H9 (cell line): ENCODE results near the gene POU2F3. TPM values are rescaled to one million over a fixed set of nuclear protein-coding genes. Genes with fewer than 3 reads are reported as not detected.

Source experiments
- DNase-seq: peaks from one replicate; pipeline ENCODE4 v3.0.0-alpha.2; 2017
- H2AFZ ChIP-seq: one replicate; pipeline ENCODE4 v1.6.1; 2013; ENCODE audit warnings: mild to moderate bottlenecking, low read length, control low read depth, moderate library complexity
- H2AK5ac ChIP-seq: 2 replicates; pipeline ENCODE4 v1.6.1; 2013; ENCODE audit warnings: low read length, control low read depth, mixed read lengths; ENCODE audit not compliant: insufficient read length
- H2BK120ac ChIP-seq: one replicate; pipeline ENCODE4 v1.6.1; 2013; ENCODE audit warnings: low read depth, mild to moderate bottlenecking, low read length, control low read depth, inconsistent platforms; ENCODE audit not compliant: poor library complexity, severe bottlenecking
- H2BK12ac ChIP-seq: 2 replicates; pipeline ENCODE4 v1.6.1; 2013; ENCODE audit warnings: low read length, control low read depth, mixed read lengths, low read depth; ENCODE audit not compliant: insufficient read length
- H2BK15ac ChIP-seq: 2 replicates; pipeline ENCODE4 v1.6.1; 2013; ENCODE audit warnings: low read depth, low read length, control low read depth
- H2BK20ac ChIP-seq: one replicate; pipeline ENCODE4 v1.6.1; 2013; ENCODE audit warnings: low read depth, mild to moderate bottlenecking, low read length, control low read depth, inconsistent platforms; ENCODE audit not compliant: poor library complexity, severe bottlenecking
- H2BK5ac ChIP-seq: 2 replicates; pipeline ENCODE4 v1.6.1; 2013; ENCODE audit warnings: low read length, control low read depth, mixed read lengths; ENCODE audit not compliant: insufficient read length
- H3K14ac ChIP-seq: 2 replicates; pipeline ENCODE4 v1.6.1; 2013; ENCODE audit warnings: low read length, control low read depth; ENCODE audit not compliant: insufficient read depth
- H3K18ac ChIP-seq: 2 replicates; pipeline ENCODE4 v1.6.1; 2013; ENCODE audit warnings: low read depth, mild to moderate bottlenecking, mixed read lengths, low read length, control low read depth; ENCODE audit not compliant: insufficient read length
- H3K23ac ChIP-seq: 2 replicates; pipeline ENCODE4 v1.6.1; 2013; ENCODE audit warnings: low read length, control low read depth, mixed read lengths, low read depth; ENCODE audit not compliant: insufficient read length
- H3K23me2 ChIP-seq: 2 replicates; pipeline ENCODE4 v1.6.1; 2013; ENCODE audit warnings: low read depth, mild to moderate bottlenecking, mixed read lengths, low read length, control low read depth; ENCODE audit not compliant: insufficient read length, poor library complexity, severe bottlenecking
- H3K27ac ChIP-seq: 2 replicates; pipeline ENCODE4 v1.5.1; 2013; ENCODE audit warnings: low read length, control low read depth, mixed read lengths, low read depth; ENCODE audit not compliant: insufficient read length
- H3K27me3 ChIP-seq: 2 replicates; pipeline ENCODE4 v1.6.1; 2013; ENCODE audit warnings: low read length, control low read depth, inconsistent platforms; ENCODE audit not compliant: insufficient read depth
- H3K4ac ChIP-seq: 2 replicates; pipeline ENCODE4 v1.6.1; 2013; ENCODE audit warnings: low read depth, mild to moderate bottlenecking, control low read depth, inconsistent platforms, low read length, moderate library complexity
- H3K4me1 ChIP-seq: 2 replicates; pipeline ENCODE4 v1.6.1; 2013; ENCODE audit warnings: low read length, control low read depth, inconsistent platforms; ENCODE audit not compliant: insufficient read depth
- H3K4me2 ChIP-seq: 2 replicates; pipeline ENCODE4 v1.6.1; 2013; ENCODE audit warnings: low read length, control low read depth, mixed read lengths; ENCODE audit not compliant: insufficient read length, insufficient read depth
- H3K56ac ChIP-seq: 2 replicates; pipeline ENCODE4 v1.6.1; 2013; ENCODE audit warnings: low read depth, mild to moderate bottlenecking, mixed read lengths, low read length, control low read depth; ENCODE audit not compliant: insufficient read length
- H3K79me1 ChIP-seq: 2 replicates; pipeline ENCODE4 v1.6.1; 2013; ENCODE audit warnings: low read depth, mild to moderate bottlenecking, moderate library complexity, low read length, control low read depth, inconsistent platforms; ENCODE audit not compliant: insufficient read depth, poor library complexity, severe bottlenecking
- H3K79me2 ChIP-seq: 2 replicates; pipeline ENCODE4 v1.6.1; 2013; ENCODE audit warnings: low read length, control low read depth, inconsistent platforms; ENCODE audit not compliant: insufficient read depth
- H3K9ac ChIP-seq: 2 replicates; pipeline ENCODE4 v1.6.1; 2013; ENCODE audit warnings: low read length, control low read depth, mixed read lengths; ENCODE audit not compliant: insufficient read length; ENCODE audit errors: extremely low read depth
- H3K9me3 ChIP-seq: one replicate; pipeline ENCODE4 v1.6.1; 2013; ENCODE audit warnings: low read depth, low read length, inconsistent platforms; ENCODE audit not compliant: control insufficient read depth
- H3T11ph ChIP-seq: one replicate; pipeline ENCODE4 v1.6.1; 2013; ENCODE audit warnings: mild to moderate bottlenecking, low read length, control low read depth, inconsistent platforms
- H4K20me1 ChIP-seq: one replicate; pipeline ENCODE4 v1.6.1; 2013; ENCODE audit not compliant: control insufficient read depth, insufficient read length, insufficient read depth
- H4K5ac ChIP-seq: 2 replicates; pipeline ENCODE4 v1.6.1; 2013; ENCODE audit warnings: low read depth, mild to moderate bottlenecking, mixed read lengths, low read length, control low read depth; ENCODE audit not compliant: insufficient read length
- H4K8ac ChIP-seq: replicated peaks from 2 replicates; pipeline ENCODE4 v1.6.1; 2013; ENCODE audit warnings: low read length, control low read depth, mixed read lengths, low read depth; ENCODE audit not compliant: insufficient read length
- H4K91ac ChIP-seq: 2 replicates; pipeline ENCODE4 v1.6.1; 2013; ENCODE audit warnings: low read depth, mild to moderate bottlenecking, moderate library complexity, mixed read lengths, low read length, control low read depth; ENCODE audit not compliant: insufficient read length
- H3K27ac Mint-ChIP-seq, 3 experiments: 2 replicates in 2 of 3; 3 replicates in 1 of 3; pipeline ENCODE4 v1.8.0; 2020 to 2021; ENCODE audit warnings: mixed read lengths in 3 of 3, mild to moderate bottlenecking in 1 of 3, moderate library complexity in 1 of 3
- H3K27me3 Mint-ChIP-seq: 2 replicates; pipeline ENCODE4 v1.8.0; 2021; ENCODE audit warnings: low read depth, mild to moderate bottlenecking, moderate library complexity, mixed read lengths
- H3K36me3 Mint-ChIP-seq, 3 experiments: 2 replicates in 2 of 3; 3 replicates in 1 of 3; pipeline ENCODE4 v1.8.0; 2020 to 2021; ENCODE audit warnings: low read depth in 3 of 3, mixed read lengths in 3 of 3; ENCODE audit not compliant: insufficient read depth in 1 of 3
- H3K4me1 Mint-ChIP-seq, 2 experiments: 2 replicates each; pipeline ENCODE4 v1.8.0; 2020; ENCODE audit warnings: mixed read lengths in 2 of 2
- H3K4me3 Mint-ChIP-seq, 2 experiments: 2 replicates in 1 of 2; 3 replicates in 1 of 2; pipeline ENCODE4 v1.8.0; 2020 to 2021; ENCODE audit warnings: mild to moderate bottlenecking in 2 of 2, mixed read lengths in 2 of 2, moderate library complexity in 1 of 2
- H3K9me3 Mint-ChIP-seq, 2 experiments: 2 replicates in 1 of 2; 3 replicates in 1 of 2; pipeline ENCODE4 v1.8.0; 2020; ENCODE audit warnings: mild to moderate bottlenecking in 2 of 2, mixed read lengths in 2 of 2, moderate library complexity in 1 of 2
- CTCF ChIP-seq: fragments of 200-600 bp; sonication (generic); conservative IDR thresholded peaks from 3 replicates; pipeline ENCODE4 v1.8.0; 2021; ENCODE audit warnings: antibody characterized with exemption, mild to moderate bottlenecking
- total RNA-seq: library from RNA; stranded (reverse); gene quantifications from 2 replicates; pipeline ENCODE4 v1.2.1, GENCODE V29; 2021

POU2F3 gene
- total RNA-seq, 1 experiment from 2014 or later = 1.1 TPM

- Histone ChIP-seq H2BK5ac (no peak overlapping the region), H3K9me3 (no peaks in the 10 kb centered on the region), H3K79me2 (peaks cover 2% of the 10 kb centered on the region; the same call in 1 of the 2 replicates), H3K14ac (no peak overlapping the region), H2BK12ac (no peak overlapping the region), H3K27ac (no peak overlapping the region), H2AFZ (no peak overlapping the region), H3K23me2 (no peaks in the 10 kb centered on the region), H3K18ac (no peak overlapping the region), H3T11ph (no peak overlapping the region), H4K5ac (no peak overlapping the region), H4K20me1 (no peaks in the 10 kb centered on the region), H3K79me1 (peaks cover 3% of the 10 kb centered on the region), H3K9ac (no peak overlapping the region), H2BK20ac (no peak overlapping the region), H2BK120ac (no peak overlapping the region), H2AK5ac (no peak overlapping the region), H3K56ac (no peak overlapping the region), H4K91ac (no peak overlapping the region), H3K23ac (no peak overlapping the region), H3K4ac (no peak overlapping the region), H2BK15ac (no peak overlapping the region), H4K8ac (no peak overlapping the region), H3K4me2 (no peak overlapping the region), H3K27me3 (no peaks in the 10 kb centered on the region), H3K4me1 (no peaks in the 10 kb centered on the region)
- Mint-ChIP-seq H3K27me3 (no peaks in the 10 kb centered on the region), H3K36me3 (peaks cover 0 to 5% (median 0%) of the 10 kb centered on the region in 3 experiments; a peak in 2 of 7 replicates), H3K4me1 (peaks cover 4 to 11% of the 10 kb centered on the region in 2 experiments), H3K4me3 (no peak overlapping the region), H3K27ac (no peak overlapping the region), H3K9me3 (peaks cover 0 to 5% of the 10 kb centered on the region in 2 experiments; a peak in 2 of 5 replicates)
- TF ChIP-seq CTCF = no peak
- DNase-seq = no peak
Observed at GRCh38 chr11:120365512-120365911, 125.6 kb downstream of the POU2F3 start.

Other genes starting within 250 kb of the POU2F3 start
- not detected in 2 replicates for gene TRIM29, start 102.0 kb upstream of the POU2F3 start, total RNA-seq
- gene OAF, start 29.1 kb upstream of the POU2F3 start, total RNA-seq = 1.1 and 1.6 TPM in 2 replicates
- 6.8 and 7.1 TPM in 2 replicates for gene TLCD5, start 85.2 kb downstream of the POU2F3 start, total RNA-seq
- 27.0 TPM in 2 replicates for gene ARHGEF12, start 96.3 kb downstream of the POU2F3 start, total RNA-seq